HepG2 (cell line): ENCODE measurements around the gene INHBC. TPM values are rescaled to one million over a fixed set of nuclear protein-coding genes. Genes with fewer than 3 reads are reported as not detected.

Experiments
- ATAC-seq: fragments of 200-7000 bp; cut with Tn5 transposase; 3 replicates; pipeline ENCODE4 v1.9.1; 2020; ENCODE audit warnings: mild to moderate bottlenecking, moderate library complexity
- BruUV-seq: library from RNA; stranded (reverse); fragments of 400-500 nt; replicated peaks from 2 replicates; lab custom pipeline; 2021; lab: Mats Ljungman, UMichigan
- CTCF ChIA-PET: fragments of 300-600 bp; formaldehyde crosslinking; extraction: SDS; loops from one replicate; lab custom pipeline; 2021; ENCODE audit warnings: low total read pairs, inconsistent platforms, low intra/inter-chr PET ratio; lab: Yijun Ruan, JAX
- POLR2A ChIA-PET: fragments of 350-600 bp; sonication (Branson Sonifier 250); formaldehyde crosslinking; loops from one replicate; lab custom pipeline; 2020; ENCODE audit warnings: antibody characterized with exemption, inconsistent platforms; lab: Yijun Ruan, JAX
- DNase-seq: peaks from one replicate; pipeline ENCODE4 v3.0.0-alpha.2; 2015; ENCODE audit warnings: low spot score
- FAIRE-seq: peaks from 3 replicates; lab custom pipeline; 2011; peaks lifted over from hg19 to GRCh38; lab: Jason Lieb, UNC
- H2AFZ ChIP-seq: one replicate; pipeline ENCODE4 v1.6.1; 2011; ENCODE audit warnings: low read length, inconsistent platforms
- H3K27ac ChIP-seq: fragments of 300-600 bp; 3 replicates; pipeline ENCODE4 v1.8.0; 2011; ENCODE audit warnings: mixed run types, mild to moderate bottlenecking, mixed read lengths, low read length, inconsistent platforms; ENCODE audit not compliant: insufficient read depth; ENCODE audit errors: extremely low read length
- H3K27me3 ChIP-seq, 2 experiments: fragments of 200-600 bp in 1 of 2; 2 replicates in 1 of 2; 3 replicates in 1 of 2; pipeline versions ENCODE4 v1.6.0 to v1.8.0; 2011; ENCODE audit warnings: low read length in 2 of 2, mild to moderate bottlenecking in 2 of 2, moderate library complexity in 2 of 2, inconsistent platforms in 1 of 2; ENCODE audit not compliant: insufficient read depth in 2 of 2, control insufficient read depth in 1 of 2
- H3K36me3 ChIP-seq, 2 experiments: fragments of 200-600 bp in 1 of 2; replicated peaks in 1 of 2; 2 replicates in 1 of 2; 3 replicates in 1 of 2; pipeline versions ENCODE4 v1.5.1 to v1.8.0; 2011; ENCODE audit warnings: low read length in 2 of 2, inconsistent platforms in 1 of 2; ENCODE audit not compliant: insufficient read depth in 2 of 2, control insufficient read depth in 1 of 2
- H3K4me1 ChIP-seq: 2 replicates; pipeline ENCODE4 v1.5.1; 2012; ENCODE audit warnings: low read length, inconsistent platforms; ENCODE audit not compliant: insufficient read depth
- H3K4me2 ChIP-seq: 2 replicates; pipeline ENCODE4 v1.6.0; 2011; ENCODE audit warnings: low read depth, low read length, inconsistent platforms
- H3K4me3 ChIP-seq, 3 experiments: fragments of 200-600 bp in 1 of 3; sonication (generic), shearing (Covaris generic) in 1 of 3; replicated peaks in 1 of 3; 2 replicates each; pipeline ENCODE4 v1.5.1; 2011 to 2016; ENCODE audit warnings: low read length in 3 of 3, inconsistent platforms in 2 of 3, low read depth in 2 of 3, mild to moderate bottlenecking in 2 of 3, control low read depth in 1 of 3, mixed read lengths in 1 of 3; ENCODE audit not compliant: insufficient read depth in 1 of 3
- H3K79me2 ChIP-seq: one replicate; pipeline ENCODE4 v1.6.1; 2011; ENCODE audit warnings: low read length, inconsistent platforms; ENCODE audit not compliant: insufficient read depth
- H3K9ac ChIP-seq: 2 replicates; pipeline ENCODE4 v1.6.0; 2011; ENCODE audit warnings: mild to moderate bottlenecking, low read depth, low read length, inconsistent platforms; ENCODE audit not compliant: insufficient read depth
- H3K9me3 ChIP-seq: 2 replicates; pipeline ENCODE4 v1.5.1; 2012; ENCODE audit warnings: mild to moderate bottlenecking, low read length
- H4K20me1 ChIP-seq: 2 replicates; pipeline ENCODE4 v1.6.0; 2011; ENCODE audit warnings: inconsistent platforms, mild to moderate bottlenecking, low read length, moderate library complexity; ENCODE audit not compliant: insufficient read depth
- FOXA3 ChIP-seq: IDR thresholded peaks from 2 replicates; pipeline ENCODE4 v1.6.1; 2016; ENCODE audit warnings: missing genetic modification reagents, missing compliant biosample characterization
- HIVEP1 ChIP-seq: sonication (generic); formaldehyde crosslinking; IDR thresholded peaks from 2 replicates; pipeline ENCODE4 v1.4.0; 2020; ENCODE audit warnings: mild to moderate bottlenecking, missing genetic modification reagents
- KDM1A ChIP-seq: IDR thresholded peaks from 2 replicates; pipeline ENCODE4 v1.6.1; 2016; ENCODE audit warnings: missing compliant biosample characterization
- MIER3 ChIP-seq: IDR thresholded peaks from 2 replicates; pipeline ENCODE4 v1.6.1; 2016; ENCODE audit warnings: missing compliant biosample characterization, borderline replicate concordance
- MXI1 ChIP-seq: IDR thresholded peaks from 3 replicates; pipeline ENCODE4 v1.6.1; 2012; ENCODE audit warnings: low read depth, low read length, inconsistent platforms, borderline replicate concordance
- PHF21A ChIP-seq: sonication (generic); formaldehyde crosslinking; IDR thresholded peaks from 2 replicates; pipeline ENCODE4 v1.5.0; 2020; ENCODE audit warnings: mild to moderate bottlenecking, missing genetic modification reagents
- SAP130 ChIP-seq: IDR thresholded peaks from 2 replicates; pipeline ENCODE4 v1.6.1; 2016; ENCODE audit warnings: low read depth
- ZBTB38 ChIP-seq: sonication (generic); formaldehyde crosslinking; IDR thresholded peaks from 2 replicates; pipeline ENCODE4 v1.5.1; 2020; ENCODE audit warnings: mild to moderate bottlenecking, missing genetic modification reagents
- ZBTB7B ChIP-seq: sonication (generic); formaldehyde crosslinking; IDR thresholded peaks from 2 replicates; pipeline ENCODE4 v1.4.0; 2020; ENCODE audit warnings: missing genetic modification reagents
- ZNF121 ChIP-seq: sonication (generic); formaldehyde crosslinking; IDR thresholded peaks from 2 replicates; pipeline ENCODE4 v1.5.0; 2020; ENCODE audit warnings: mild to moderate bottlenecking, missing genetic modification reagents
- WGBS: methylation state at CpG from one replicate; pipeline ENCODE4 v1.1.6; 2017; ENCODE audit warnings: low lambda C conversion rate; 5-methylcytosine and 5-hydroxymethylcytosine counted together
- in situ Hi-C: cut with HindIII; loops from 2 replicates; pipeline ENCODE4 v1.10.0; 2017; ENCODE audit warnings: low pct_unique_long_range_greater_than_20kb; ENCODE audit not compliant: extremely low pct_ligation_motif_present
- intact Hi-C: fragments of 100-400 bp; cut with micrococcal nuclease; formaldehyde crosslinking; loops from one replicate; pipeline ENCODE4 v1.10.0; 2022; ENCODE audit not compliant: unreplicated experiment
- polyA plus RNA-seq, 8 experiments: library from polyadenylated mRNA; depleted of rRNA in 3 of 8; stranded (reverse) in 7 of 8; unstranded in 1 of 8; fragments of >200 nt; fragmentation: Illumina TruSeq in 4 of 8; extraction: Trizol in 4 of 8; gene quantifications; 2 replicates each; pipeline versions ENCODE4 v1.2.1 to v1.2.3, GENCODE V29; 2011 to 2016; ENCODE audit warnings: low read depth in 4 of 8, missing spikeins in 1 of 8, mixed read lengths in 1 of 8; ENCODE audit not compliant: insufficient read depth in 1 of 8
- total RNA-seq, 5 experiments: library from RNA; depleted of rRNA; stranded (reverse); fragments of >200 nt; fragmentation: Illumina TruSeq; extraction: Trizol; gene quantifications; 2 replicates each; pipeline ENCODE4 v1.2.3, GENCODE V29; 2016; ENCODE audit warnings: low read depth in 1 of 5
- TF ChIP-seq, protein P1 (sequence below): sonication (generic); formaldehyde crosslinking; IDR thresholded peaks from 2 replicates; pipeline ENCODE4 v1.5.1; 2020; ENCODE audit warnings: mild to moderate bottlenecking, missing genetic modification reagents

Gene INHBC
- total and polyA plus RNA-seq, 2 of the 13 experiments (the other 11 are each of a cell fraction or from before 2014, with no cell fraction given) = 1.8 to 13.8 TPM

DNA sequence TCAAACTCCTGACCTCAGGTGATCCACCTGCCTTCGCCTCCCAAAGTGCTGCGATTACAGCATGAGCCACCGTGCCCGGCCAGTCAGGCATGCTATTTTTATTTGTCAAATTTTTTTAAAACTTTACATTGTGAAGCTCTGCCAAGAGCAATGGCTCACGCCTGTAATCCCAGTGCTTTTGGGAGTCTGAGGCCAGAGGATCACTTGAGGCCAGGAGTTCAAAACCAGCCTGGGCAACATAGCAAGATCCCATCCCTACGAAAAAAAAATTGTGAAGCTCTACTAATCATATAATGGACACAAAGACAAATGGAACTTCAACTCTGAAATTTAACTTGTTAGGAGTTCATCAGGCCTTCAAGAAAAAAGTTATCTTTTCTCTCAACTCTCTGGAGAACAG lies 5.6 kb upstream of the INHBC start:
- Histone ChIP-seq H3K9ac (0 out of 2 replicates have a peak overlapping the region, but pooled peaks have one; percentile 89), H3K79me2 (peaks cover 14% of the 10 kb centered on the region), H3K27ac (peak overlapping the region; percentile 88), H4K20me1 (no peaks in the 10 kb centered on the region), H3K4me2 (peak overlapping the region; percentile 75), H3K36me3 (no peaks in the 10 kb centered on the region), H3K9me3 (no peaks in the 10 kb centered on the region), H3K27me3 (no peaks in the 10 kb centered on the region; a peak in 1 of 5 replicates), H2AFZ (no peak overlapping the region), H3K4me3 (peak overlapping the region in 2 of 3 experiments; percentile 63 to 77; a peak in 1 of 6 replicates), H3K4me1 (peaks cover 29% of the 10 kb centered on the region)
- intact Hi-C loops = no loop called here
- in situ Hi-C loops = no loop called here
- no TSS peak for BruUV-seq
- FAIRE-seq (no peak), DNase-seq (no peak), ATAC-seq (no peak)
- POLR2A ChIA-PET = interaction anchor here (1.1 to 2.1 kb wide), 3 partner anchors 23 to 26 kb away, joined by 5 to 35 read pairs (median 24); partner anchors contain the start of gene INHBE
- CTCF ChIA-PET = no interaction called here
- TF ChIP-seq MXI1 (no peak), ZNF121 (CRISPR knock-in tag) (peak; percentile 92)
- WGBS = 95% methylated on average over 6 of the region's 6 CpGs

DNA sequence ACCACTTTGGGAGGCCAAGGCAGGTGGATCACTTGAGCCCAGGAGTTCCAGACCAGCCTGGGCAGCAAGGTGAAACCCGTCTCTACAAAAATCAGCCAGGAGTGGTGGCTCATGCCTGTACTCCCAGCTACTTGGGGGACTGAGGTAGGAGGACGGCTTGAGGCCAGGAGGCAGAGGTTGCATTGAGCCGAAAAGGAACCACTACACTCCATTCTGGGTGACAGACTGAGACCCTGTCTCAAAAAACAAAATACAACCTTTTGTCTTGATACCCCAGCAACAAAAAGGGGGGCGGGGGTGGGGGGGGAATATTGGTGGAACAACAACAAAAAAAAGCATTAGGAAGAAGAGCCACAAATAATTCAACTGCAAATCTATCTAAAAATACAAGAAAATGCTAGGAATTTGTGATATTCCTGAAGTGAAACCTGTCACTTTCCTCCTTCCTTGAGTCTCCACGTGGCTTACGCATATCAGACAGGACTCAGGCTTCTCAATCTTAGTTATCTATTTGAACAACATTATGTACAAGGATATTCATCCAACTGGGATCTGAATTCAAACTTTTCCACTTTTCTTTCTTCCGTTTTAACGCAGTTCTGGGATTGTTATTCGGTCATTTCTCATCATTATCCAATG lies 5.0 kb upstream of the INHBC start:
- Histone ChIP-seq H3K4me2 (peak overlapping the region; percentile 75), H3K36me3 (no peaks in the 10 kb centered on the region), H2AFZ (no peak overlapping the region), H3K4me1 (peaks cover 35% of the 10 kb centered on the region), H3K27ac (peak overlapping the region; percentile 88), H3K79me2 (peaks cover 14% of the 10 kb centered on the region), H4K20me1 (no peaks in the 10 kb centered on the region), H3K9me3 (no peaks in the 10 kb centered on the region), H3K9ac (peak overlapping the region; percentile 89), H3K4me3 (peak overlapping the region; percentile 63 to 77 (median 73)), H3K27me3 (no peaks in the 10 kb centered on the region; a peak in 1 of 5 replicates)
- ATAC-seq (no peak), DNase-seq (no peak), FAIRE-seq (peak; percentile 43)
- intact Hi-C loops = no loop called here
- 25% methylated on average over 9 of the region's 9 CpGs for WGBS
- ChIA-PET CTCF (no interaction called here), POLR2A (interaction anchor here (0.5 to 2.1 kb wide), 7 partner anchors 11 to 205 kb away, joined by 3 to 35 read pairs (median 4); partner anchors contain the start of genes GLI1 and INHBE)
- TSS peak; percentile 80 for BruUV-seq
- in situ Hi-C loops = no loop called here
- TF ChIP-seq PHF21A (CRISPR knock-in tag) (no peak), ZBTB38 (CRISPR knock-in tag) (0 out of 2 replicates have a peak, but pooled peaks have one; percentile 37), HIVEP1 (no peak), ZBTB7B (no peak), MXI1 (peak; percentile 30; the same call in 1 of the 3 replicates), SAP130 (peak; percentile 45; the same call in 1 of the 2 replicates), FOXA3 (no peak), KDM1A (no peak), MIER3 (CRISPR knock-in tag) (no peak)
- TF ChIP-seq, protein P1, sequence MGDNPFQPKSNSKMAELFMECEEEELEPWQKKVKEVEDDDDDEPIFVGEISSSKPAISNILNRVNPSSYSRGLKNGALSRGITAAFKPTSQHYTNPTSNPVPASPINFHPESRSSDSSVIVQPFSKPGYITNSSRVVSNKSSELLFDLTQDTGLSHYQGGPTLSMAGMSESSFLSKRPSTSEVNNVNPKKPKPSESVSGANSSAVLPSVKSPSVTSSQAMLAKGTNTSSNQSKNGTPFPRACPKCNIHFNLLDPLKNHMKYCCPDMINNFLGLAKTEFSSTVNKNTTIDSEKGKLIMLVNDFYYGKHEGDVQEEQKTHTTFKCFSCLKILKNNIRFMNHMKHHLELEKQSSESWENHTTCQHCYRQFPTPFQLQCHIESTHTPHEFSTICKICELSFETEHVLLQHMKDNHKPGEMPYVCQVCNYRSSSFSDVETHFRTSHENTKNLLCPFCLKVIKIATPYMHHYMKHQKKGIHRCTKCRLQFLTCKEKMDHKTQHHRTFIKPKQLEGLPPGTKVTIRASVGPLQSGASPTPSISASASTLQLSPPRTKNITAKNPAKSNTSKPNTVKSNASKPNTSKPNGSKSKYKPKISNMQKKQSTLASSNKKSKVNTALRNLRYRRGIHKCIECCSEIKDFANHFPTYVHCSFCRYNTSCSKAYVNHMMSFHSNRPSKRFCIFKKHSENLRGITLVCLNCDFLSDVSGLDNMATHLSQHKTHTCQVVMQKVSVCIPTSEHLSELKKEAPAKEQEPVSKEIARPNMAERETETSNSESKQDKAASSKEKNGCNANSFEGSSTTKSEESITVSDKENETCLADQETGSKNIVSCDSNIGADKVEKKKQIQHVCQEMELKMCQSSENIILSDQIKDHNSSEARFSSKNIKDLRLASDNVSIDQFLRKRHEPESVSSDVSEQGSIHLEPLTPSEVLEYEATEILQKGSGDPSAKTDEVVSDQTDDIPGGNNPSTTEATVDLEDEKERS (CRISPR knock-in tag) = 0 out of 2 replicates have a peak, but pooled peaks have one; percentile 17
